Measurements from ENCODE around the gene C6orf136. TPM values are rescaled to one million over a fixed set of nuclear protein-coding genes. Genes with fewer than 3 reads are reported as not detected.
A peak's percentile ranks its signal among the peaks of the same experiment; 100 is the strongest.
"Not testable (repeated sequence)": the region's sequence is repeated elsewhere in the genome, so short reads cannot be mapped to it uniquely, and the experiment has no call there.

The C6orf136 gene
- total RNA-seq, 1 donor from 2014 or later, result 13.4 TPM

GRCh38 chr6:30655743-30656094 lies 8.8 kb downstream of the C6orf136 start:
- peaks cover 41% of the 10 kb centered on the region for H3K36me3 Mint-ChIP-seq (ENCODE audit: low read depth)
- H3K27me3 Mint-ChIP-seq (ENCODE audit: low read depth), result no peaks in the 10 kb centered on the region
- TF ChIP-seq CTCF (IDR thresholded peaks at IDR 0.05), result no peak
- DNase-seq (ENCODE audit: low spot score), result no peak
- H3K9me3 Mint-ChIP-seq (ENCODE audit: low read depth), result no peaks in the 10 kb centered on the region
- no peak overlapping the region for H3K4me3 Mint-ChIP-seq (ENCODE audit: unreplicated experiment)
- no peaks in the 10 kb centered on the region for H3K4me1 Mint-ChIP-seq (ENCODE audit: low read depth)
- H3K27ac Mint-ChIP-seq (ENCODE audit: unreplicated experiment), result no peak overlapping the region

- Mint-ChIP-seq H3K27me3 (ENCODE audit: low read depth) (no peaks in the 10 kb centered on the region), H3K4me1 (ENCODE audit: low read depth) (no peaks in the 10 kb centered on the region), H3K36me3 (ENCODE audit: low read depth) (peaks cover 42% of the 10 kb centered on the region), H3K9me3 (ENCODE audit: low read depth) (no peaks in the 10 kb centered on the region), H3K4me3 (ENCODE audit: unreplicated experiment) (no peak overlapping the region), H3K27ac (ENCODE audit: unreplicated experiment) (no peak overlapping the region)
- no peak for TF ChIP-seq CTCF (IDR thresholded peaks at IDR 0.05)
- no peak for DNase-seq (ENCODE audit: low spot score)
Measured at GRCh38 chr6:30656513-30656912, 9.6 kb downstream of the C6orf136 start.

GRCh38 chr6:30657454-30657853 lies 10.5 kb downstream of the C6orf136 start:
- H3K27ac Mint-ChIP-seq (ENCODE audit: unreplicated experiment), result peak overlapping the region; percentile 78
- H3K4me1 Mint-ChIP-seq (ENCODE audit: low read depth), result no peaks in the 10 kb centered on the region
- DNase-seq (ENCODE audit: low spot score), result no peak
- no peaks in the 10 kb centered on the region for H3K9me3 Mint-ChIP-seq (ENCODE audit: low read depth)
- H3K36me3 Mint-ChIP-seq (ENCODE audit: low read depth), result peaks cover 46% of the 10 kb centered on the region
- no peaks in the 10 kb centered on the region for H3K27me3 Mint-ChIP-seq (ENCODE audit: low read depth)
- H3K4me3 Mint-ChIP-seq (ENCODE audit: unreplicated experiment), result no peak overlapping the region
- no peak for TF ChIP-seq CTCF (IDR thresholded peaks at IDR 0.05)

- not testable (repeated sequence) for H3K9me3 Mint-ChIP-seq (ENCODE audit: low read depth); H3K4me1 Mint-ChIP-seq (ENCODE audit: low read depth); H3K4me3 Mint-ChIP-seq (ENCODE audit: unreplicated experiment); DNase-seq (ENCODE audit: low spot score); H3K27me3 Mint-ChIP-seq (ENCODE audit: low read depth); H3K27ac Mint-ChIP-seq (ENCODE audit: unreplicated experiment)
- peaks cover 50% of the 10 kb centered on the region for H3K36me3 Mint-ChIP-seq (ENCODE audit: low read depth)
Measured at GRCh38 chr6:30657922-30658321, 11.0 kb downstream of the C6orf136 start.

GRCh38 chr6:30664994-30665767 lies 18.2 kb downstream of the C6orf136 start:
- no peaks in the 10 kb centered on the region for H3K27me3 Mint-ChIP-seq (ENCODE audit: low read depth)
- H3K9me3 Mint-ChIP-seq (ENCODE audit: low read depth), result no peaks in the 10 kb centered on the region
- H3K4me1 Mint-ChIP-seq (ENCODE audit: low read depth), result no peaks in the 10 kb centered on the region
- H3K27ac Mint-ChIP-seq (ENCODE audit: unreplicated experiment), result no peak overlapping the region
- no peak for TF ChIP-seq CTCF (IDR thresholded peaks at IDR 0.05)
- no peak for DNase-seq (ENCODE audit: low spot score)
- peaks cover 42% of the 10 kb centered on the region for H3K36me3 Mint-ChIP-seq (ENCODE audit: low read depth)
- H3K4me3 Mint-ChIP-seq (ENCODE audit: unreplicated experiment), result no peak overlapping the region

- not testable (repeated sequence) for DNase-seq (ENCODE audit: low spot score); H3K4me3 Mint-ChIP-seq (ENCODE audit: unreplicated experiment); H3K4me1 Mint-ChIP-seq (ENCODE audit: low read depth); H3K9me3 Mint-ChIP-seq (ENCODE audit: low read depth); H3K27ac Mint-ChIP-seq (ENCODE audit: unreplicated experiment); H3K27me3 Mint-ChIP-seq (ENCODE audit: low read depth)
- H3K36me3 Mint-ChIP-seq (ENCODE audit: low read depth), result peaks cover 46% of the 10 kb centered on the region
Measured at GRCh38 chr6:30666300-30666699, 19.4 kb downstream of the C6orf136 start.

All from chondrocyte (in vitro differentiated cells).